HepG2 (cell line): ENCODE results near the gene CLEC16A. TPM values are rescaled to one million over a fixed set of nuclear protein-coding genes. Genes with fewer than 3 reads are reported as not detected.

Experiments used
- ATRX ChIP-seq: sonication (generic); formaldehyde crosslinking; IDR thresholded peaks from 2 replicates; pipeline ENCODE4 v1.4.0; 2020; ENCODE audit warnings: missing genetic modification reagents, borderline replicate concordance
- BCL3 ChIP-seq: sonication (generic); formaldehyde crosslinking; IDR thresholded peaks from 2 replicates; pipeline ENCODE4 v1.5.1; 2020; ENCODE audit warnings: mild to moderate bottlenecking, missing genetic modification reagents, moderate library complexity
- FOXP1 ChIP-seq, 2 experiments: fragments of 450-650 bp in 1 of 2; IDR thresholded peaks; 2 replicates each; pipeline ENCODE4 v1.6.1; 2017 to 2018; ENCODE audit warnings: antibody characterized with exemption in 1 of 2
- HDAC1 ChIP-seq: sonication (generic); formaldehyde crosslinking; IDR thresholded peaks from 2 replicates; pipeline ENCODE4 v1.5.1; 2020; ENCODE audit warnings: mild to moderate bottlenecking, missing genetic modification reagents
- HIVEP1 ChIP-seq: sonication (generic); formaldehyde crosslinking; IDR thresholded peaks from 2 replicates; pipeline ENCODE4 v1.4.0; 2020; ENCODE audit warnings: mild to moderate bottlenecking, missing genetic modification reagents
- HNF4A ChIP-seq: sonication (generic); formaldehyde crosslinking; IDR thresholded peaks from 2 replicates; pipeline ENCODE4 v1.4.0; 2020; ENCODE audit warnings: missing genetic modification reagents
- NCOR1 ChIP-seq: fragments of 200-600 bp; sonication (generic); IDR thresholded peaks from 2 replicates; pipeline ENCODE4 v1.7.0; 2017; ENCODE audit warnings: antibody characterized with exemption, low read length, borderline replicate concordance
- NR2F1 ChIP-seq, 2 experiments: fragments of 450-650 bp in 1 of 2; formaldehyde crosslinking in 1 of 2; IDR thresholded peaks; 2 replicates each; pipeline versions ENCODE4 v1.5.0 to v1.6.1; 2016 to 2020; ENCODE audit warnings: mild to moderate bottlenecking in 1 of 2, missing compliant biosample characterization in 1 of 2, missing genetic modification reagents in 1 of 2, moderate library complexity in 1 of 2
- SMAD3 ChIP-seq: sonication (generic); formaldehyde crosslinking; IDR thresholded peaks from 2 replicates; pipeline ENCODE4 v1.4.0; 2020; ENCODE audit warnings: missing genetic modification reagents
- TCF7L2 ChIP-seq: IDR thresholded peaks from 2 replicates; pipeline ENCODE4 v1.6.1; 2011; ENCODE audit warnings: mild to moderate bottlenecking, low read depth, low read length, moderate library complexity
- ZBTB10 ChIP-seq: sonication (generic); formaldehyde crosslinking; IDR thresholded peaks from 2 replicates; pipeline ENCODE4 v1.4.0; 2020; ENCODE audit warnings: missing genetic modification reagents, borderline replicate concordance
- ZHX2 ChIP-seq, 2 experiments: sonication (generic) in 1 of 2; formaldehyde crosslinking in 1 of 2; IDR thresholded peaks; 2 replicates each; pipeline versions ENCODE4 v1.6.1 to v1.9.0; 2014 to 2022; ENCODE audit warnings: antibody characterized with exemption in 1 of 2, borderline replicate concordance in 1 of 2, inconsistent platforms in 1 of 2, low read depth in 1 of 2, missing genetic modification reagents in 1 of 2
- ZKSCAN1 ChIP-seq: fragments of 150-350 bp; IDR thresholded peaks from 2 replicates; pipeline ENCODE4 v1.6.1; 2014; ENCODE audit warnings: low read length
- ZNF460 ChIP-seq: sonication (generic); formaldehyde crosslinking; IDR thresholded peaks from 2 replicates; pipeline ENCODE4 v1.5.1; 2020; ENCODE audit warnings: missing genetic modification reagents, mild to moderate bottlenecking, borderline replicate concordance
- ZNF691 ChIP-seq: sonication (generic); formaldehyde crosslinking; IDR thresholded peaks from 2 replicates; pipeline ENCODE4 v1.4.0; 2020; ENCODE audit warnings: missing genetic modification reagents, low read depth, mild to moderate bottlenecking, borderline replicate concordance
- ZNF878 ChIP-seq: sonication (generic); formaldehyde crosslinking; IDR thresholded peaks from 2 replicates; pipeline ENCODE4 v1.8.1; 2023; ENCODE audit warnings: mild to moderate bottlenecking, missing genetic modification reagents, moderate library complexity
- polyA plus RNA-seq, 8 experiments: library from polyadenylated mRNA; depleted of rRNA in 3 of 8; stranded (reverse) in 7 of 8; unstranded in 1 of 8; fragments of >200 nt; fragmentation: Illumina TruSeq in 4 of 8; extraction: Trizol in 4 of 8; gene quantifications; 2 replicates each; pipeline versions ENCODE4 v1.2.1 to v1.2.3, GENCODE V29; 2011 to 2016; ENCODE audit warnings: low read depth in 4 of 8, missing spikeins in 1 of 8, mixed read lengths in 1 of 8; ENCODE audit not compliant: insufficient read depth in 1 of 8
- total RNA-seq, 5 experiments: library from RNA; depleted of rRNA; stranded (reverse); fragments of >200 nt; fragmentation: Illumina TruSeq; extraction: Trizol; gene quantifications; 2 replicates each; pipeline ENCODE4 v1.2.3, GENCODE V29; 2016; ENCODE audit warnings: low read depth in 1 of 5

The CLEC16A gene
- total and polyA plus RNA-seq, 2 of the 13 experiments (the other 11 are each of a cell fraction or from before 2014, with no cell fraction given): 8.5 to 10.3 TPM

GRCh38 chr16:11205754-11206581 is 261.6 kb downstream of the CLEC16A start (continued):
- TF ChIP-seq ZHX2 (IDR thresholded peaks at IDR 0.05; ENCODE audit: low read depth): no peak
- no peak for TF ChIP-seq ZHX2 (CRISPR knock-in tag; IDR thresholded peaks at IDR 0.05; ENCODE audit: borderline replicate concordance)
- 0 out of 2 replicates have a peak, but pooled peaks have one; percentile 68 for TF ChIP-seq SMAD3 (CRISPR knock-in tag)
- TF ChIP-seq ZNF460 (CRISPR knock-in tag): no peak
- peak; percentile 6 to 56; a peak in 2 of 4 replicates for TF ChIP-seq NR2F1 (CRISPR knock-in tag; IDR thresholded peaks at IDR 0.05)
- no peak for TF ChIP-seq TCF7L2
- no peak for TF ChIP-seq ZKSCAN1
- no peak for TF ChIP-seq ATRX (CRISPR knock-in tag)
- no peak for TF ChIP-seq FOXP1 (IDR thresholded peaks at IDR 0.05)
- peak; percentile 24; the same call in 1 of the 2 replicates for TF ChIP-seq FOXP1 (CRISPR knock-in tag; IDR thresholded peaks at IDR 0.05)
- TF ChIP-seq HDAC1: peak; percentile 44; the same call in 1 of the 2 replicates
- TF ChIP-seq ZNF878 (CRISPR knock-in tag): no peak
- TF ChIP-seq NCOR1: peak; percentile 42; the same call in 1 of the 2 replicates
- TF ChIP-seq ZNF691 (CRISPR knock-in tag): 0 out of 2 replicates have a peak, but pooled peaks have one; percentile 13
- TF ChIP-seq ZBTB10 (CRISPR knock-in tag): 0 out of 2 replicates have a peak, but pooled peaks have one; percentile 52
- TF ChIP-seq HNF4A: peak; percentile 80
- TF ChIP-seq HIVEP1 (CRISPR knock-in tag): 0 out of 2 replicates have a peak, but pooled peaks have one; percentile 18
- TF ChIP-seq BCL3 (CRISPR knock-in tag): 0 out of 2 replicates have a peak, but pooled peaks have one; percentile 49
